Fibroblast of mammary gland (primary cell): ENCODE measurements around the gene RND3.

Experiments
- DNase-seq: peaks from one replicate; pipeline ENCODE4 v3.0.0-alpha.2; 2010; ENCODE audit warnings: low read depth
- H3K4me3 ChIP-seq: 2 replicates; pipeline ENCODE4 v1.5.1; 2011; ENCODE audit warnings: low read depth, mild to moderate bottlenecking, low read length, moderate library complexity; ENCODE audit not compliant: control insufficient read depth
- CTCF ChIP-seq: conservative IDR thresholded peaks from 2 replicates; pipeline ENCODE4 v1.5.1; 2011; ENCODE audit warnings: low read depth, low read length, inconsistent platforms; ENCODE audit not compliant: control insufficient read depth, insufficient read depth

RND3 gene

GRCh38 chr2:150487537-150488429, at the start of gene RND3:
Gene RND3 (minus strand): TSS chr2:150487667. CDS start chr2:150487417, 250 bp downstream.
- H3K4me3 ChIP-seq = peak within 1 kb of the TSS; percentile 95
- peak; percentile 99 for DNase-seq

GRCh38 chr2:150535176-150535575, 47.7 kb upstream of the RND3 start:
- H3K4me3 ChIP-seq = no peak overlapping the region
- DNase-seq = no peak
- TF ChIP-seq CTCF = no peak

More at GRCh38 chr2:150487537-150488429, at the start of gene RND3:
- peak; percentile 88 for TF ChIP-seq CTCF

- no peak overlapping the region for H3K4me3 ChIP-seq
- peak; percentile 64 for DNase-seq
These were observed 45.4 kb upstream of the RND3 start for GRCh38 chr2:150532879-150533278.

GRCh38 chr2:150532020-150532419, 44.6 kb upstream of the RND3 start:
- DNase-seq = no peak
- no peak for TF ChIP-seq CTCF
- H3K4me3 ChIP-seq = no peak overlapping the region

More at GRCh38 chr2:150532879-150533278, 45.4 kb upstream of the RND3 start:
- TF ChIP-seq CTCF = no peak

- no peak for TF ChIP-seq CTCF
- DNase-seq = peak; percentile 55
- no peak overlapping the region for H3K4me3 ChIP-seq
These were observed 44.1 kb upstream of the RND3 start for GRCh38 chr2:150531591-150531990.

- TF ChIP-seq CTCF = no peak
- DNase-seq = no peak
- H3K4me3 ChIP-seq = no peak overlapping the region
These were observed 42.7 kb upstream of the RND3 start for GRCh38 chr2:150530168-150530567.
